ENCODE measurements around the gene EYS. TPM values are rescaled to one million over a fixed set of nuclear protein-coding genes. Genes with fewer than 3 reads are reported as not detected.

The EYS gene
- total RNA-seq, 1 donor from 2014 or later: not detected

GRCh38 chr6:64293298-64293697 lies 1413.7 kb downstream of the EYS start:
- Histone ChIP-seq H3K4me1 (no peaks in the 10 kb centered on the region), H3K36me3 (no peaks in the 10 kb centered on the region), H3K27ac (no peak overlapping the region), H3K4me3 (no peak overlapping the region), H3K9me3 (peaks cover 4% of the 10 kb centered on the region), H3K27me3 (ENCODE audit: low read depth) (no peaks in the 10 kb centered on the region)
- intact Hi-C loops (cut with DNase I): no loop called here
- no peak for DNase-seq
- no peak for TF ChIP-seq CTCF (IDR thresholded peaks at IDR 0.05)
- ATAC-seq: no peak

GRCh38 chr6:64290867-64291266 lies 1416.2 kb downstream of the EYS start:
- no peaks in the 10 kb centered on the region for H3K27me3 ChIP-seq (ENCODE audit: low read depth)
- H3K4me1 ChIP-seq: no peaks in the 10 kb centered on the region
- H3K4me3 ChIP-seq: no peak overlapping the region
- no peaks in the 10 kb centered on the region for H3K36me3 ChIP-seq
- TF ChIP-seq CTCF (IDR thresholded peaks at IDR 0.05): no peak
- no peak overlapping the region for H3K27ac ChIP-seq
- no peaks in the 10 kb centered on the region for H3K9me3 ChIP-seq
- DNase-seq: no peak
- intact Hi-C loops (cut with DNase I): no loop called here
- ATAC-seq: no peak

- DNase-seq (no peak), ATAC-seq (no peak)
- H3K4me3 ChIP-seq: no peak overlapping the region
- intact Hi-C loops (cut with DNase I): no loop called here
- no peaks in the 10 kb centered on the region for H3K27me3 ChIP-seq (ENCODE audit: low read depth)
- TF ChIP-seq CTCF (IDR thresholded peaks at IDR 0.05): no peak
- H3K27ac ChIP-seq: no peak overlapping the region
- no peaks in the 10 kb centered on the region for H3K36me3 ChIP-seq
- H3K9me3 ChIP-seq: no peaks in the 10 kb centered on the region
- H3K4me1 ChIP-seq: no peaks in the 10 kb centered on the region
These were observed 1417.1 kb downstream of the EYS start for GRCh38 chr6:64289931-64290330.

GRCh38 chr6:64288351-64288750 lies 1418.7 kb downstream of the EYS start:
- H3K27me3 ChIP-seq (ENCODE audit: low read depth): no peaks in the 10 kb centered on the region
- H3K4me1 ChIP-seq: no peaks in the 10 kb centered on the region
- DNase-seq (no peak), ATAC-seq (no peak)
- no peak overlapping the region for H3K4me3 ChIP-seq
- TF ChIP-seq CTCF (IDR thresholded peaks at IDR 0.05): no peak
- no peaks in the 10 kb centered on the region for H3K36me3 ChIP-seq
- no peak overlapping the region for H3K27ac ChIP-seq
- no peaks in the 10 kb centered on the region for H3K9me3 ChIP-seq
- intact Hi-C loops (cut with DNase I): no loop called here

GRCh38 chr6:64281167-64281566 lies 1425.9 kb downstream of the EYS start:
- intact Hi-C loops (cut with DNase I): no loop called here

More at GRCh38 chr6:64281167-64281566, 1425.9 kb downstream of the EYS start:
- no peak for TF ChIP-seq CTCF (IDR thresholded peaks at IDR 0.05)
- H3K27me3 ChIP-seq (ENCODE audit: low read depth): no peaks in the 10 kb centered on the region
- DNase-seq (no peak), ATAC-seq (no peak)
- no peak overlapping the region for H3K4me3 ChIP-seq
- H3K9me3 ChIP-seq: no peaks in the 10 kb centered on the region
- H3K36me3 ChIP-seq: no peaks in the 10 kb centered on the region
- no peak overlapping the region for H3K27ac ChIP-seq
- no peaks in the 10 kb centered on the region for H3K4me1 ChIP-seq
